Panc1 (cell line): ENCODE results near the gene ITPR2.

Experiments used
- POLR2AphosphoS5 ChIP-seq: IDR thresholded peaks from 2 replicates; pipeline ENCODE4 v1.6.1; 2012; ENCODE audit warnings: mild to moderate bottlenecking, low read depth, low read length, moderate library complexity
- SIN3A ChIP-seq: IDR thresholded peaks from 2 replicates; pipeline ENCODE4 v1.6.1; 2012; ENCODE audit warnings: low read depth, mild to moderate bottlenecking, low read length, moderate library complexity, borderline replicate concordance; ENCODE audit not compliant: insufficient read depth
- TCF7L2 ChIP-seq: IDR thresholded peaks from 2 replicates; pipeline ENCODE4 v1.6.1; 2011; ENCODE audit warnings: mild to moderate bottlenecking, low read depth, low read length, inconsistent platforms
- TF ChIP-seq, protein P1 (sequence below): fragments of 450-650 bp; IDR thresholded peaks from 2 replicates; pipeline ENCODE4 v1.5.1; 2017; ENCODE audit warnings: mild to moderate bottlenecking
- TF ChIP-seq, protein P2 (sequence below), 2 experiments: IDR thresholded peaks; 2 replicates each; pipeline ENCODE4 v1.6.1; 2011 to 2012; ENCODE audit warnings: low read depth in 2 of 2, control low read depth in 1 of 2, low read length in 1 of 2, mild to moderate bottlenecking in 1 of 2, moderate library complexity in 1 of 2; ENCODE audit not compliant: insufficient read depth in 1 of 2

GRCh38 chr12:26345471-26346003 is 487.5 kb downstream of the ITPR2 start:
- TF ChIP-seq, protein P1, sequence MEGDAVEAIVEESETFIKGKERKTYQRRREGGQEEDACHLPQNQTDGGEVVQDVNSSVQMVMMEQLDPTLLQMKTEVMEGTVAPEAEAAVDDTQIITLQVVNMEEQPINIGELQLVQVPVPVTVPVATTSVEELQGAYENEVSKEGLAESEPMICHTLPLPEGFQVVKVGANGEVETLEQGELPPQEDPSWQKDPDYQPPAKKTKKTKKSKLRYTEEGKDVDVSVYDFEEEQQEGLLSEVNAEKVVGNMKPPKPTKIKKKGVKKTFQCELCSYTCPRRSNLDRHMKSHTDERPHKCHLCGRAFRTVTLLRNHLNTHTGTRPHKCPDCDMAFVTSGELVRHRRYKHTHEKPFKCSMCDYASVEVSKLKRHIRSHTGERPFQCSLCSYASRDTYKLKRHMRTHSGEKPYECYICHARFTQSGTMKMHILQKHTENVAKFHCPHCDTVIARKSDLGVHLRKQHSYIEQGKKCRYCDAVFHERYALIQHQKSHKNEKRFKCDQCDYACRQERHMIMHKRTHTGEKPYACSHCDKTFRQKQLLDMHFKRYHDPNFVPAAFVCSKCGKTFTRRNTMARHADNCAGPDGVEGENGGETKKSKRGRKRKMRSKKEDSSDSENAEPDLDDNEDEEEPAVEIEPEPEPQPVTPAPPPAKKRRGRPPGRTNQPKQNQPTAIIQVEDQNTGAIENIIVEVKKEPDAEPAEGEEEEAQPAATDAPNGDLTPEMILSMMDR = no peak
- TF ChIP-seq TCF7L2 (no peak), POLR2AphosphoS5 (no peak), SIN3A (no peak)
- TF ChIP-seq, protein P2, sequence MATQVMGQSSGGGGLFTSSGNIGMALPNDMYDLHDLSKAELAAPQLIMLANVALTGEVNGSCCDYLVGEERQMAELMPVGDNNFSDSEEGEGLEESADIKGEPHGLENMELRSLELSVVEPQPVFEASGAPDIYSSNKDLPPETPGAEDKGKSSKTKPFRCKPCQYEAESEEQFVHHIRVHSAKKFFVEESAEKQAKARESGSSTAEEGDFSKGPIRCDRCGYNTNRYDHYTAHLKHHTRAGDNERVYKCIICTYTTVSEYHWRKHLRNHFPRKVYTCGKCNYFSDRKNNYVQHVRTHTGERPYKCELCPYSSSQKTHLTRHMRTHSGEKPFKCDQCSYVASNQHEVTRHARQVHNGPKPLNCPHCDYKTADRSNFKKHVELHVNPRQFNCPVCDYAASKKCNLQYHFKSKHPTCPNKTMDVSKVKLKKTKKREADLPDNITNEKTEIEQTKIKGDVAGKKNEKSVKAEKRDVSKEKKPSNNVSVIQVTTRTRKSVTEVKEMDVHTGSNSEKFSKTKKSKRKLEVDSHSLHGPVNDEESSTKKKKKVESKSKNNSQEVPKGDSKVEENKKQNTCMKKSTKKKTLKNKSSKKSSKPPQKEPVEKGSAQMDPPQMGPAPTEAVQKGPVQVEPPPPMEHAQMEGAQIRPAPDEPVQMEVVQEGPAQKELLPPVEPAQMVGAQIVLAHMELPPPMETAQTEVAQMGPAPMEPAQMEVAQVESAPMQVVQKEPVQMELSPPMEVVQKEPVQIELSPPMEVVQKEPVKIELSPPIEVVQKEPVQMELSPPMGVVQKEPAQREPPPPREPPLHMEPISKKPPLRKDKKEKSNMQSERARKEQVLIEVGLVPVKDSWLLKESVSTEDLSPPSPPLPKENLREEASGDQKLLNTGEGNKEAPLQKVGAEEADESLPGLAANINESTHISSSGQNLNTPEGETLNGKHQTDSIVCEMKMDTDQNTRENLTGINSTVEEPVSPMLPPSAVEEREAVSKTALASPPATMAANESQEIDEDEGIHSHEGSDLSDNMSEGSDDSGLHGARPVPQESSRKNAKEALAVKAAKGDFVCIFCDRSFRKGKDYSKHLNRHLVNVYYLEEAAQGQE (IDR thresholded peaks at IDR 0.05; ENCODE audit: insufficient read depth in 1 of 2, low read depth in 2 of 2, low read length in 1 of 2) = no peak
